ENCODE results near the gene KCNAB2.

KCNAB2 gene

DNA sequence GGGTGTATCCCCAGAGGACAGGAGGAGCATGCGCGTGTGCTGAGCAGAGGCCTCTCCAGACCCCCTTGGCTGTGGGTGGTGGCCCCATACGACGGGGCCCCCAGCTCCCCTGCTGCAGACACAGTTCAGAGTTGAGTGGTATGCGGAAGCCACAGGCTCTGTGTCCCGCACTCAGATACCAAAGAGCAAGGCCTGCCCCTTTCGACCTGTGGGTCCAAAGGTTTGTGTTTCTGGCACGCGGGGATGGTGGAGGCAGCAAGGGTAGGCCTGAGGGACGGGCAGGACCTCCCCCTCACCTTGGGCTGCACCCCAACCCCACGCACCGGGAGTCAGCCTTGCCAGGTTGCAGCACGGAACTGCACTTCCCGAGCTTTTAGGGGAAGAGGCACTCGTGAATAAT lies at the start of gene KCNAB2:
KCNAB2 (plus strand) TSS at position 328 of the 400 bp plus-strand sequence. CDS start 5,649 bp downstream, outside the sequence.
- peaks cover 8% of the 10 kb centered on the region for H3F3A ChIP-seq (ENCODE audit: low read depth)
- H3K4me2 ChIP-seq (ENCODE audit: low read depth, low read length, poor library complexity, severe bottlenecking) = no peak within 1 kb of the TSS
- H3K9me2 ChIP-seq (replicated peaks; ENCODE audit: low read depth, low read length) = no peaks in the 10 kb centered on the region
- peaks cover 44% of the 10 kb centered on the region for H3K4me1 ChIP-seq (ENCODE audit: insufficient read depth, low read length, poor library complexity, severe bottlenecking)
- H3K79me2 ChIP-seq (ENCODE audit: insufficient read depth, low read length) = peaks cover 73% of the 10 kb centered on the region
- no peak within 1 kb of the TSS for H2AFZ ChIP-seq (ENCODE audit: low read length)
- H3K36me3 ChIP-seq (ENCODE audit: insufficient read depth, low read length) = peaks cover 84% of the 10 kb centered on the region; the same call in 1 of the 2 replicates
- no peaks in the 10 kb centered on the region for H3K9me3 ChIP-seq (ENCODE audit: insufficient read depth, low read depth, low read length)
- TF ChIP-seq, protein P1, sequence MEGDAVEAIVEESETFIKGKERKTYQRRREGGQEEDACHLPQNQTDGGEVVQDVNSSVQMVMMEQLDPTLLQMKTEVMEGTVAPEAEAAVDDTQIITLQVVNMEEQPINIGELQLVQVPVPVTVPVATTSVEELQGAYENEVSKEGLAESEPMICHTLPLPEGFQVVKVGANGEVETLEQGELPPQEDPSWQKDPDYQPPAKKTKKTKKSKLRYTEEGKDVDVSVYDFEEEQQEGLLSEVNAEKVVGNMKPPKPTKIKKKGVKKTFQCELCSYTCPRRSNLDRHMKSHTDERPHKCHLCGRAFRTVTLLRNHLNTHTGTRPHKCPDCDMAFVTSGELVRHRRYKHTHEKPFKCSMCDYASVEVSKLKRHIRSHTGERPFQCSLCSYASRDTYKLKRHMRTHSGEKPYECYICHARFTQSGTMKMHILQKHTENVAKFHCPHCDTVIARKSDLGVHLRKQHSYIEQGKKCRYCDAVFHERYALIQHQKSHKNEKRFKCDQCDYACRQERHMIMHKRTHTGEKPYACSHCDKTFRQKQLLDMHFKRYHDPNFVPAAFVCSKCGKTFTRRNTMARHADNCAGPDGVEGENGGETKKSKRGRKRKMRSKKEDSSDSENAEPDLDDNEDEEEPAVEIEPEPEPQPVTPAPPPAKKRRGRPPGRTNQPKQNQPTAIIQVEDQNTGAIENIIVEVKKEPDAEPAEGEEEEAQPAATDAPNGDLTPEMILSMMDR (conservative IDR thresholded peaks at IDR 0.05; ENCODE audit: low read length) = no peak
- no peak for TF ChIP-seq EZH2phosphoT487 (IDR thresholded peaks at IDR 0.05; ENCODE audit: borderline replicate concordance)
- H3K27me3 ChIP-seq (ENCODE audit: insufficient read depth, low read length, poor library complexity, severe bottlenecking) = no peaks in the 10 kb centered on the region
- no peak within 1 kb of the TSS for H3K4me3 ChIP-seq (ENCODE audit: low read length, poor library complexity, severe bottlenecking)
- H3K9ac ChIP-seq (ENCODE audit: low read depth, low read length, poor library complexity, severe bottlenecking) = no peak within 1 kb of the TSS
- H4K20me1 ChIP-seq (ENCODE audit: insufficient read depth, low read length, poor library complexity, severe bottlenecking) = peaks cover 85% of the 10 kb centered on the region

DNA sequence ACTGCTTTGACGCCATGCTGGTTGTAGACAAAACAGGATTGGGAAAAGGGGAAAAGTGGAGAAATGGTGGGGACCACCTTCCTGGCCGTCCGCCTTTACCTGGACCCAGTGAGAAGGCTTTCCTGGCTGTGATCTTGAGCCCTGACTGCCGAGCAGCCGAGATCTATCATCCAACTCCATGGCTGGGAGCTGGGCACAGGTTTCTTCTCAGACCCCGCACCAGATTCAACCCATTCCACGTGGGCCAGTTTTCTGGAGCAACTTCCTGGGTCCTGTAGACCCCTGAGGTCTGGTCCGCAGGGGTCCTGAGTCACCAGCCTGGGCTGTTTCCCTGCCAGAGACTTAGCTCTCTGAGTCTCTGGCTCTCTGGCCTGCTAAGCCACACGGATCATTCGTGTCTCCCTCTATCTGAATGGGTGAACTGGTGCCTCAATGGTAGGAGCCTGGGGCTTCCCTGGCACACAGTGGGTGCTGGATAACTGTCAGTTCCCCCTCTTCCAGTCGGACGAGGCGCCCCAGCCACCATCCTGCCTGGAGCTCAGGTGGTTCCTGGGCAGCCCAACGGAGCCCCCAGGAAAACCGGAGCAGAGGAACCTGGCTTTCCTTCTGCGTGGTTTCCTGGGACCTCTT lies 48.9 kb upstream of the KCNAB2 start:
- Histone ChIP-seq H3K9ac (ENCODE audit: low read depth, low read length, poor library complexity, severe bottlenecking) (peak overlapping the region; percentile 25), H3K9me3 (ENCODE audit: insufficient read depth, low read depth, low read length) (no peaks in the 10 kb centered on the region), H2AFZ (ENCODE audit: low read length) (no peak overlapping the region), H3K9me2 (replicated peaks; ENCODE audit: low read depth, low read length) (no peaks in the 10 kb centered on the region), H3F3A (ENCODE audit: low read depth) (no peaks in the 10 kb centered on the region), H3K79me2 (ENCODE audit: insufficient read depth, low read length) (peaks cover 62% of the 10 kb centered on the region), H3K4me2 (ENCODE audit: low read depth, low read length, poor library complexity, severe bottlenecking) (no peak overlapping the region), H3K4me3 (ENCODE audit: low read length, poor library complexity, severe bottlenecking) (no peak overlapping the region), H3K27me3 (ENCODE audit: insufficient read depth, low read length, poor library complexity, severe bottlenecking) (no peaks in the 10 kb centered on the region), H3K36me3 (ENCODE audit: insufficient read depth, low read length) (no peaks in the 10 kb centered on the region), H3K4me1 (ENCODE audit: insufficient read depth, low read length, poor library complexity, severe bottlenecking) (peaks cover 25% of the 10 kb centered on the region), H4K20me1 (ENCODE audit: insufficient read depth, low read length, poor library complexity, severe bottlenecking) (peaks cover 8% of the 10 kb centered on the region)
- no peak for TF ChIP-seq EZH2phosphoT487 (IDR thresholded peaks at IDR 0.05; ENCODE audit: borderline replicate concordance)
- TF ChIP-seq, protein P1 (conservative IDR thresholded peaks at IDR 0.05; ENCODE audit: low read length) = no peak

DNA sequence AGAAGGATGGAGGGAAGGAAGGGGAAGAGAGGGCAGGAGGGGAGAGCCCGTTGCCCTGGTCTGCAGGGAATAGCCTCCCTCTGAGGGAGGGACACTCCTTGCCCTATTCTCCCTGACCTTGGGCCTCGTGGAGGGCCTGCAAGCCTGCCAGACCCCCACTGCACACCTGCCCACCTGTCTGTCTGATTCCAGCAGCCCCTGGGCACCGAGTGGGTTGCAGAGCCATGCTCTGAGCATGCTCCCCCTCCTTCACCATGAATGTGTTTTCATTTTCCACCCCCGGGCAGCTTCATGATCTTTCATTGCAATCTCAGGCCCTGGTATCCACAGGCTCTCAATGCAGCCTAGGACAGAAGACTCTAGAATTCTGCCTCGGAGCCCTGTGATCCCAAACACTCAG lies 48.4 kb upstream of the KCNAB2 start:
- H3K4me1 ChIP-seq (ENCODE audit: insufficient read depth, low read length, poor library complexity, severe bottlenecking) = peaks cover 30% of the 10 kb centered on the region
- H3K9ac ChIP-seq (ENCODE audit: low read depth, low read length, poor library complexity, severe bottlenecking) = no peak overlapping the region
- peaks cover 8% of the 10 kb centered on the region for H4K20me1 ChIP-seq (ENCODE audit: insufficient read depth, low read length, poor library complexity, severe bottlenecking)
- no peaks in the 10 kb centered on the region for H3K9me2 ChIP-seq (replicated peaks; ENCODE audit: low read depth, low read length)
- H3K79me2 ChIP-seq (ENCODE audit: insufficient read depth, low read length) = peaks cover 63% of the 10 kb centered on the region
- H2AFZ ChIP-seq (ENCODE audit: low read length) = no peak overlapping the region
- no peaks in the 10 kb centered on the region for H3K36me3 ChIP-seq (ENCODE audit: insufficient read depth, low read length)
- H3K4me2 ChIP-seq (ENCODE audit: low read depth, low read length, poor library complexity, severe bottlenecking) = no peak overlapping the region
- no peaks in the 10 kb centered on the region for H3F3A ChIP-seq (ENCODE audit: low read depth)
- no peak for TF ChIP-seq EZH2phosphoT487 (IDR thresholded peaks at IDR 0.05; ENCODE audit: borderline replicate concordance)
- TF ChIP-seq, protein P1 (conservative IDR thresholded peaks at IDR 0.05; ENCODE audit: low read length) = no peak
- no peaks in the 10 kb centered on the region for H3K27me3 ChIP-seq (ENCODE audit: insufficient read depth, low read length, poor library complexity, severe bottlenecking)
- H3K9me3 ChIP-seq (ENCODE audit: insufficient read depth, low read depth, low read length) = no peaks in the 10 kb centered on the region
- no peak overlapping the region for H3K4me3 ChIP-seq (ENCODE audit: low read length, poor library complexity, severe bottlenecking)
